GM18505 (cell line): Measurements from ENCODE around the gene LACTB.

ENCODE experiments used
- ATAC-seq: cut with Tn5 transposase; IDR thresholded peaks from one replicate; pipeline ENCODE4 v1.9.1; 2021; ENCODE audit not compliant: unreplicated experiment
- POLR2A ChIP-seq: IDR thresholded peaks from 4 replicates; pipeline ENCODE4 v1.6.1; 2011; ENCODE audit warnings: borderline replicate concordance; ENCODE audit not compliant: insufficient read depth, insufficient read length; ENCODE audit errors: extremely low read depth

Gene LACTB, protein sequence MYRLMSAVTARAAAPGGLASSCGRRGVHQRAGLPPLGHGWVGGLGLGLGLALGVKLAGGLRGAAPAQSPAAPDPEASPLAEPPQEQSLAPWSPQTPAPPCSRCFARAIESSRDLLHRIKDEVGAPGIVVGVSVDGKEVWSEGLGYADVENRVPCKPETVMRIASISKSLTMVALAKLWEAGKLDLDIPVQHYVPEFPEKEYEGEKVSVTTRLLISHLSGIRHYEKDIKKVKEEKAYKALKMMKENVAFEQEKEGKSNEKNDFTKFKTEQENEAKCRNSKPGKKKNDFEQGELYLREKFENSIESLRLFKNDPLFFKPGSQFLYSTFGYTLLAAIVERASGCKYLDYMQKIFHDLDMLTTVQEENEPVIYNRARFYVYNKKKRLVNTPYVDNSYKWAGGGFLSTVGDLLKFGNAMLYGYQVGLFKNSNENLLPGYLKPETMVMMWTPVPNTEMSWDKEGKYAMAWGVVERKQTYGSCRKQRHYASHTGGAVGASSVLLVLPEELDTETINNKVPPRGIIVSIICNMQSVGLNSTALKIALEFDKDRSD

DNA sequence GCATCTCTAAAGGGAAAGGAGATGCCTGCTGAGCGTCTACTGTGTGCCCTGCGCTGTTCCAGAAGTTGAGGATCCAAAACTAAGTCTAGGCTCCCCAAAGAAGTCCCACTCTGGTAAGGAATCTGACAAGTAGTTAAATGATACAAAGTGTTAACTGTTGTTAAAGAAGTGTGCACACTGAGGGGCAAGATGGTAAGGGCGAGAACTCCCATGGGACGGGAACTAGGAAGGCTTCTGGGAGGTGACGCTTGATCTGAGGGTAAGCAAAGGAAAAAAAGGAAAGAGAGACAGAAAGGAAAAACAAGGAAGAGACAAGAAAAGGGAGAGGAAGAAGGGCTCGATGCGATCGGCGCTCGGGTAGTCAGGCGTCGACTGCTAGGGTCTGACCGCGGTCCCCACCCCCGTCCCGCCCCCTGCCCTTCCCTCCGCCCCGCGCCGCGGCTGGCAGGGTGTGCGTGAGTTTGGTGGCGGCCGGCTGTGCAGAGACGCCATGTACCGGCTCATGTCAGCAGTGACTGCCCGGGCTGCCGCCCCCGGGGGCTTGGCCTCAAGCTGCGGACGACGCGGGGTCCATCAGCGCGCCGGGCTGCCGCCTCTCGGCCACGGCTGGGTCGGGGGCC lies at the start of gene LACTB:
Gene LACTB (plus strand): TSS at position 480 of the 620 bp plus-strand sequence. CDS start 11 bp downstream, at position 491.
- peak; percentile 67 for ATAC-seq
- peak; percentile 53 for TF ChIP-seq POLR2A

DNA sequence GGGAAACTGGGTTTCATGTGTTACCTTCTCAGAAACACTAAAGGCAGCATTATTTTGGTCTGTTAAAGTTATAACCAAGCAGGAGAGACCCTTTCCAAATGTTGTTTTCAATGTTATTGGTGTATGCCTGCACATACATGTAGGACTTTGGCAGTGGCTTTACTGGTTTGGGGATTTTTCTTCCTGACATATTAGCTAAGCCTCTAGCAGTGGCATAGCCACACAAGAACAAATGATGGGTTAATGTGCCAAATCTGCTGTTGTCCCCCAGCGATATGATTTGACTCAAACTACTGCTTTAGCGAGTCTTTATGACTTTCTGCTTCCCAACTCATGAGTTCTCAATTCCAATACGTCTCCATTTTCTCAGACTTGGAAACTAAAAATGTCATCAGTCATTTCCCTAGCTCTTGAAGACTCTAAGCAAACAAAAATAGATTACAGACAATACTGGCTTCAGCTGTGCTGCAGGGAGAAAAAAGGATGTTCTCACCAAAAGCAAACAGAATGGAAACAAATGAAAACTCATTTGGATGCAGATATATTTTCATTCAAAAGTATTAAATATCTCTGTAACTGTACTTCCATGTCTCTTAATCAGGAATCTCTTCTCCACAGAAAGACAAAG lies 49.5 kb upstream of the LACTB start:
- TF ChIP-seq POLR2A: no peak
- ATAC-seq: no peak

DNA sequence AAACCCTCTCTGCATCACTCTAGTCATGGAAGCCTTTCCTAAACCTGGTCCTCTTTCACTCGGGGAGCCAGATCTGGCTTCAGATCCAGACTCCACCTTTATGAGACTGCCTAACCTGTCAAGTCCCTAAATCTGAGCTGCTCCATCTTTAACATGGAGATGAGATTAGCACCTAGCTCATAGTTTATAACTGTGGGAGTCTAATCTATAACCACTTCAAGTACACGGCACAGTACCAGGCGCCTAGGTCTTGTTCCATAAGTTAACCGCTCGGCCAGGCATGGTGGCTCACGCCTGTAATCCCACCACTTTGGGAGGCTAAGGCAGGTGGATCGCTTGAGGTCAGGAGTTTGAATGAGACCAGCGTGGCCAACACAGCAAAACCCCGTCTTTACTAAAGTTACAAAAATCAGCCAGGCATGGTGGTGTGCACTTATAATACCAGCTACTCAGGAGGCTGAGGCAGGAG lies 48.8 kb upstream of the LACTB start:
- TF ChIP-seq POLR2A: no peak
- ATAC-seq: no peak

DNA sequence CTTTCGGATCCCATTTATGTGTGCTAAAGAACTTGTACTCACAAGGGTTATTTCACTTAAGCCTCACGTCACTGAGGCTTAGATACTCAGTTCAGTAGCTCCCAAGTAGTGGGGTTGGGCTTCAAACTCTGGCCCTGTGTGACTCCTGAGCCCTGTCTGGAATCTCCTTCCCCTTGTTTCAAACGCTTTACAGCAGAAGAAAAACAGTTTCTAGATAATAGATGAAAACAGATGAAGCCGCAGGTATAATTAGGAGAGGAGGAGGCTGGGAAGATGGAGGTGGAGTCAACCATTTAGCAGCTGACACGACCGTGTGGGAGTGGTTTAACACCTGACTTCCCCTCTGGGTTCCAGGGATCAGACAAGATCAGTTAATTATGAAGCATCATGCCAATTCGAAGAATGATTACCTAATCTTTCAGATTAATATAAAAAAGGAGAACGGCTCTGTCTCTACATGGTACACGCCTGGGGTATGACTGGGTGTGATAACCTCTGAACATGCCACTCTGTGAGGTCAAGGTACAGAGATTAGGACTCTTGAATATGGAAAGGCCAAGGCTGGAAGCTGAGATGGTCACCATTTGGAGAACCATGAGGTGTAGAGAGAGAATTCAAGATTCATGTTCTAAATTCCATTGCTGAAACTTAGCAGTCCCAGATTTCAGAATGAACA lies 48.0 kb upstream of the LACTB start:
- no peak for ATAC-seq
- TF ChIP-seq POLR2A: no peak

DNA sequence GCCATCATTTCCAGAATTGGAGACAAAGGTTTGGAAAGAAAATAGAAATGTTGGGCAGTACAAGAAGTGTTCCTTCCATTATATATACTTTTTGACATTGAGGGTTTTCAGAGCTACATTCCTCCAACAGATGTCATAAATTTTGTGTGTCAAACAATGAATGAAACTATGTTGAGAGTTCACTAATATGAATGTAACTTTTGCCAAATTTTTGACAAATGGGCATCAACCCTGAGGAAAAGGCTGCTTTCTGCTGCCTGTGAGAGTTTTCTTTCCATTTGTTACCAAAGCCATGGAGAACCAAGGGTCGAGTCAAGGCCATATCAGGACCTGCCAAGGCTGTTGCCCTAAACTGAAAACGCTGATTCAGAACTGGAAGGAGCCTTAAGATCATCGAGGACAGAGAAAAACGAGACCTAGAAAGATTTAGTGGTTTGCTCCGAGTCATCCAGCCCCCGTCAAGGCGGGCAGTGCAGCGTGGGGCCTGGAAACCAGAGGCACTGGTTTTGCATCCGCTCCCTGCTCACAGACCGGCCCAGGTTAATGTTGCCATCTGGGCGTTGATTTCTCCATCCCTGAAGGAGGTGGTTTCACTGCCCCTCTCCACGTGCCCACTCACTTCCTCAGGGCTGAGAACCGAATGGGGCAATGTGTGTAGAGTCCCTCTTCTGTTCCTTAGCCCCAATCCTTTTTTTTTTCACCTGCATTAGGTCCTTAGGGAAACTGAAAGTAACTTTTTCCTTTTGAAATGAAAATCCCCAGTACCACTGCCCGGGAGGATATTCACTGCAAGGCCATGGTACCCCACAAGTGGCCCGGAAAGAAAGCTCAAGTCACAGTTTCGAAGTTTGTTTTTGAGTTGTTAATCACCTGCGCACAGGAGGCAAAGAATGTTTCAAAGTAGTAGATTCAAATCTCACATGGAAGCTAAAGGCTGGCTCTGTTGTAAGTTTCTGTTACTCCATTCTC lies 46.4 kb upstream of the LACTB start:
- no peak for TF ChIP-seq POLR2A
- ATAC-seq: no peak

DNA sequence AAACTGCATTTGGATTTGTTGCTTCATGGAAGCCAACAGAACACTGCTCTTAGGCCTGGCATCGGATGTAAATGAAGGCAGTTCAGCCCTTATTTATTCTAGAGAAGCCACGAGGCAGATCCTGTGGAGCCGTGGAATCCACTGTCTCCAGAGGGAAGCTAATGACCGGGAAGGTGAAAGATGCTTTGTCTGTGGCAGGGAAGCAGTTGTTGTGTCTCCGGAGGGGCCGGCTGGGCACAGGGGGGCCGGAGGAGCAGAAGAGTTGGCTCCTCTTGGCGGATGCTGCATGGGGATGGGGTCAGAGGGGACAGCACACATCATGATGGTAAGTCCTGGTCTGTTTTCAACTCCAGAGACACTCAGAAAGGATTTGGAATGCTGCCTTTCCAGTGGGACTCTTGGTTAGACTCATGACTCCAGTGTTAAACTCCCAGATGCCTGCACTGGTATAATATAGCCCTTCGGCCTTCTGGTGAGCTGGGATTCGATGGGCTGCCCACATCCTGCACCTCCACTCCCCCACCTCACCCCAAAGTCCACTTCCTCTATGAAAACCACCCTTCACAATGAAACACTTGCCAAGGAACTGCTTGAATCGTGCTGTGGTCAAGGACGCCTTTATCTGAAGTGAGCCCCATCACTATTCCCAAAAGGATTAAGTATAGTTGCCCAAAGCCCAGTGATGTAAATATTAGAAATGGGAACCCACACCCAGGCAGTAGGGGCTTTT lies 45.5 kb upstream of the LACTB start:
- ATAC-seq: no peak
- TF ChIP-seq POLR2A: no peak

DNA sequence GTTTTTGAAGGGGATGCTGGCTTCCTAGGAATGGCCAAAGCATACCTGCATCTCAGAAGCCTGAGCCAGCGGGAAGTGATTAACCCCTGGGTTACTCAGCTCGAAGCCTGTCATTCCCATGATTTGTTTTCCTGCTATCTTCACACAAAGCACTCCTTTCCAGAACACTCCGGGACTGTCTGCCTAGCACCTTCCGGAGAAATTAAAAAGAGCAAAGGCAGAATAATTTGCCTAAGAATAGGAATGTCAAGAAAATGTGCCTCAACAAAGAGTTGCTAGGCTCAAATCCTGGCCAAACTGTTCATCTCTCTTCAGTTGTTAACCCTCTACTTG lies 45.0 kb upstream of the LACTB start:
- ATAC-seq: no peak
- no peak for TF ChIP-seq POLR2A

DNA sequence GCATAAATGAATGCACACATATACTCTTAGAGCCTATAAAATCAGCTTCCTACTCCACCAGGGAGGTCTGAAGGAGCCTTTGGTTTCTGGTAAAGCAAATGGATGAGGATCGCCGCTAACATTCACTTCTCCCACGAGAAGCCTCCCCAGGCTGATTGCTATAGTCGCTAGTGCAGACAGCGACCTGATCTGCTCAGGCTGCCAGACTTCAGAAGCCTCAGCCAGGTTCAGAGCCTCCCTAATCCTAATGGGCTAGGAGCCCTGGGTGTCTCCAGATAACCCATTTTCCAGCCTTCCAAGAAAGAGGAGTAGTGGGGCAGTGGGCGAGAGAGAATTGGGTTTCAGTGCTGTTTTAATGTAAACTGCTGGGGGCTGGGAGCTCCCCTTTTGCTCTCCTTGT lies 43.7 kb upstream of the LACTB start:
- TF ChIP-seq POLR2A: no peak
- ATAC-seq: no peak

DNA sequence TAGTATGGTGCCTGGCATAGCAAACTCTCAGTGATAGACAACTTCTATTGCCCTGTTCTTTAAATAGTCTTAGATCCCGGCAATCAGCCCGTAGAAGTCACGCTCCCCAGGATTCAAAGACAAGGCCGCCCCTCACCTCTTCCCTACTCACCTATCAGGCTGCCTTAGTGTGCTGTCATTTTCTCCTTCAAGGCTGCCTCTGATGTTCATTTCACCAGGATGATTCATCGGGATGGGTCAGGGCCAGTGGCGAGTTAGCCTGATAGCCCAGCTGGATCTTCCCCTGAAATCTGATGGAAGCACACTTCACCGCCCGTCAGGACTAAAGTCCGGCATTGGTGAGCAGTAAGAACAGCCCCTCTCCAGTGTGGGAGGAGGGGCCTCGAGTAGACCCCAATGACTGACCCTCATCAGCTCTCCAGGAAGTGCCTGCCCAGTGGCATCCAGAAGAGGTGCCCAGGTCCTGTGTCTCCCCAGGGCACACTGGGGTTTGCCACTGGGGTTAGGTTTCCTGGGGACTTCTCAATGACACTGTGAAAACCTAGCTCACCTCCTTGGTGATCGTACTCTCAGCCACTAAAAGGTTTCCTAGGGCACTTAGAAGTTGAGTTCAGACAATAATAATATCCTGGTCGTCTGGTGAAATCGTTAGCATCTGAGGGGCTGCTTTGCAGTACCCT lies 41.6 kb upstream of the LACTB start:
- no peak for TF ChIP-seq POLR2A
- ATAC-seq: no peak

DNA sequence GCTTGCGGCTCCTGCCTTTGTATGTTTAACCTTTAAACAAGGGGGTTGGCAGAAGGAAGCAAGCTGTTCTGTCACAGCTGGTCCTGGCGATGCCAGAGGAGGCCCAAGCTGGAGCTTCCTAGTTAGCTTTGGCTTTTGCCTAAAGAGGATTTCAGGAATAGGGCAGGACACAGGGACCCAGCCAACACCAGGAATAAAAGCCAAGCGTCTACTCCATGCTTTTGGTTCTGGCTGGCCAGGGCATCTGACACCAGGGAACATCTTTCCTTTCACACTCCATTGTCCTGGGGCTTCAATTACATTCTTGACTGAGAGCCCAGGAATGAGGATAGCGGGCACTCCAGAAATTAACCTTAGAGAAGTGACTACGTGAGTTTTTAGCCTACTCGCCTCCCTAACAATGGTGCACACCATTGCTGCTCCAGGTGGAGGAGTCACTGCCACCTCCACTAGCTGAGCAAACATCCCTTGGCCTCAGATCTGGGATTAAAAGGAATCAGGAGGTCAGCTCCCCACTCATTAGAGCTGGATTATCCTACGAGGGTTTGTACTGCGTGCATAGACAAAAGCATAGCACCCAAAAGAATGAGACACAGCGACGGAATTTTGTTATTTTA lies 40.9 kb upstream of the LACTB start:
- ATAC-seq: no peak
- TF ChIP-seq POLR2A: no peak

DNA sequence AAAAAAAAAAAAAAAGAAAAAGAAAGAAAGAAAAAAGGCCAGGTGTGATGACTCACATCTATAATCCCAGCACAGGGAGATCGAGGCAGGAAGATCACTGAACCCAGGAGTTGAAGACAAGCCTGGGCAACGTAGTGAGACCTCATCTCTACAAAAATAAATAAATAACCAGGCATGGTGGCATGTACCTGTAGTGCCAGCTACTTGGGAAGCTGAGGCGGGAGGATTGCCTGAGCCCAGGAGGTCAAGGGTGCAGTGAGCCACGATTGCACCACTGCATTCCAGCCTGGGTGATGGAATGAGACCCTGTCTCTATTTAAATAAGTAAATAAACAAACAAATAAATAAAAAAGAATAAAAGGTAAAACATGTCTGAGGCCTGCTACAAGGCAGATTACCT lies 39.3 kb upstream of the LACTB start:
- TF ChIP-seq POLR2A: no peak
- ATAC-seq: no peak
